22Rv1 (cell line): ENCODE results near the gene ANKRD65.
"Not testable (repeated sequence)": the region's sequence is repeated elsewhere in the genome, so short reads cannot be mapped to it uniquely, and the experiment has no call there.

Experiments
- H3K27ac ChIP-seq: fragments of 450-650 bp; 2 replicates; pipeline ENCODE4 v1.5.1; 2017
- ZFX ChIP-seq: fragments of 450-650 bp; IDR thresholded peaks from 2 replicates; pipeline ENCODE4 v1.6.1; 2017; ENCODE audit warnings: antibody characterized with exemption, borderline replicate concordance
- TF ChIP-seq, protein P1 (sequence below): fragments of 450-650 bp; IDR thresholded peaks from 2 replicates; pipeline ENCODE4 v1.5.1; 2017; ENCODE audit warnings: mild to moderate bottlenecking

The ANKRD65 gene

DNA sequence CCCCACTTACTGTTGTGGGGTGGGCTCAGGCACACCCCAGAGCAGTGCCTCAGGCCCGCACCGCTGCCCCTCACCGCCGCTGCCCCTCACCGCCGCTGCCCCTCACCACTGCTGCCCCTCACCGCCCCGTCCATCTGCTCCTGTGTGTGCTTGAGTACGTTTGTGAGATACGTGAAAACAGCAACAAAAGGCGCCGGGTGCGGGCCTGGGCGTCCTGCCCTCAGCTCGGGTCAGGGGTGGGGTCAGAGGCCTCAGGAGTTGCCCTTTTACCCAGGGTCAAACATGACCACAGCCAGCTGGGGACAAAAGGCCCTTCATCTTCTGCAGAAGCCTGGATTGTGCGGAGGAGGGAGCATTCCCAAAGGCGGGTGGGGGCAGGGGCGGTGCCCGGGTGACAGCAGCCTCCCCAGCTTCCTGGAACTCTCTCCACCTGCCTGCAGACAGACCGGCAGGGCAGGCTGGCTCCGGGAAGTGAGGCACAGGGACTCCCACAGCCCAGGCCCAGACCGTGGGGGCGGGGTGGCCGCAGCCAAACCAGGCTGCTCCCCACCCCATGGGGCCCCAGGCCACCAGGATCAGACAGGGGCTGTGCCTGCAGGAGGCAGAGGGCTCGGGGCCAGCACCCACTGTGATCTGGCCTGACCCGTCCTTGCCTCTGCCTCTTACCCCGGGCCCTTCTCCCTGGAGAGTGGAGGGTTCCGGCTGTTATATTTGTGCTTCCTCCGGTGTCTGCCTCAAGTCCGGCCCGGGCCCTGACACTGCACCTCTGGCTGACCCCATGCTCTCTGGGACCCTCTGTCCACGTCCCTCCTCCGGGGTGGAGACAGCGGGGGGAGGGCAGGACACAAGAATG, 12.1 kb upstream of the ANKRD65 start:
- H3K27ac ChIP-seq = no peak overlapping the region
- no peak for TF ChIP-seq ZFX
- TF ChIP-seq, protein P1, sequence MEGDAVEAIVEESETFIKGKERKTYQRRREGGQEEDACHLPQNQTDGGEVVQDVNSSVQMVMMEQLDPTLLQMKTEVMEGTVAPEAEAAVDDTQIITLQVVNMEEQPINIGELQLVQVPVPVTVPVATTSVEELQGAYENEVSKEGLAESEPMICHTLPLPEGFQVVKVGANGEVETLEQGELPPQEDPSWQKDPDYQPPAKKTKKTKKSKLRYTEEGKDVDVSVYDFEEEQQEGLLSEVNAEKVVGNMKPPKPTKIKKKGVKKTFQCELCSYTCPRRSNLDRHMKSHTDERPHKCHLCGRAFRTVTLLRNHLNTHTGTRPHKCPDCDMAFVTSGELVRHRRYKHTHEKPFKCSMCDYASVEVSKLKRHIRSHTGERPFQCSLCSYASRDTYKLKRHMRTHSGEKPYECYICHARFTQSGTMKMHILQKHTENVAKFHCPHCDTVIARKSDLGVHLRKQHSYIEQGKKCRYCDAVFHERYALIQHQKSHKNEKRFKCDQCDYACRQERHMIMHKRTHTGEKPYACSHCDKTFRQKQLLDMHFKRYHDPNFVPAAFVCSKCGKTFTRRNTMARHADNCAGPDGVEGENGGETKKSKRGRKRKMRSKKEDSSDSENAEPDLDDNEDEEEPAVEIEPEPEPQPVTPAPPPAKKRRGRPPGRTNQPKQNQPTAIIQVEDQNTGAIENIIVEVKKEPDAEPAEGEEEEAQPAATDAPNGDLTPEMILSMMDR = no peak

DNA sequence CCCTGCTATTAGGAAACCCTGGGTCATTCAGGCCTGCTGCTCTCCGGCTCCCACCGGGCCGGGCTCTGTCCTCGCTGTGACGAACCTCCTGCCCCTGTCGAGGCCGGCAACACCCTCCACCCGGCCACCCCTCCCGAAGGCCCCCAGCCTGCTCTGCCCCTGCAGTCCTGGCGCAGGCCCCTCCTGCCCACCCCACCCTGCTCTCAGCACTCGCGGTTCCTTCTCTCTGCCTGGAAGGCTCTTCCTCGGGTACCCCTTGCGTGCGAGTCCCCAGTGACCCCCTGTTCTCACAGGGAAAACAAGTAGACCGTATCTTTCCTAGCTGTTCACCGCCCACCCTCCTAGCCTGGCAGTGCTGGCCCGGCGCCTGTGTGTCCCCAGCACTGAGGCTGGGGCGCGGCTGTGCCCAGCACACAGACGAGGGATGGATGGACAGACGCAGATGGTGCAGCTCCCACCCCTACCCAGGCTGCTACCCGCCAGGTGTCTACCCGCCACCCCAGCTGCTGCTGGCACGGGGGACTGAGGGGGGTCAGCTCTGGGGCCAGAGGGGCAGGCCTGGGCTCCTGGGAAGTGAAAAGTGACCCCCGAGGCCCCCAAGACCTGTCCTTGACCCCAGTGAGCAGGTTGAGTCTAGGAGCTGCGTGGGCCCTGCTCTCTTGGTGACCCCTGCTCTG, 11.3 kb upstream of the ANKRD65 start:
- no peak for TF ChIP-seq ZFX
- TF ChIP-seq, protein P1 = no peak
- H3K27ac ChIP-seq = no peak overlapping the region

DNA sequence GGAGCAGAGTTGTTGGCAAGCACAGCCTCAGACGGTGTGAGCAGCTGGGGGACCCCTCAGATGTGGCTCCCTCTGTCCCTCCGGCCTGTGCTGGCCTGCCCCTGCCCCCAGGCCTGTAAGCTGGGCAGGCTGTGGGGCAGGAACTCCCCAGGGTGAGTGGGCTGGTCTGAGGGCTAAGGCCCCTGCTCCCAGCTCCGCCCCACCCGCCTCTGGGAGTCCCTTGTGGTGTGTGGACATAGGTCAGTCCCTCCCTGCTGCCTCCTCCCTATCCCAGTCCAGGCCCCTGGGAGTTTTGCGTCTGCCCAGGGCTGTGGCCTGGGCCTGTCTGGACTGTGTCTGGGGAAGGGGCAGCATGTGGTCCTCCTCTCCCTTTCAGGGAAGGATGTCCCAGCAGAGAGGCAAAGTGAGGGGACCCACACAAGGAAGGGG, 10.8 kb upstream of the ANKRD65 start:
- no peak for TF ChIP-seq ZFX
- TF ChIP-seq, protein P1 = no peak
- no peak overlapping the region for H3K27ac ChIP-seq

DNA sequence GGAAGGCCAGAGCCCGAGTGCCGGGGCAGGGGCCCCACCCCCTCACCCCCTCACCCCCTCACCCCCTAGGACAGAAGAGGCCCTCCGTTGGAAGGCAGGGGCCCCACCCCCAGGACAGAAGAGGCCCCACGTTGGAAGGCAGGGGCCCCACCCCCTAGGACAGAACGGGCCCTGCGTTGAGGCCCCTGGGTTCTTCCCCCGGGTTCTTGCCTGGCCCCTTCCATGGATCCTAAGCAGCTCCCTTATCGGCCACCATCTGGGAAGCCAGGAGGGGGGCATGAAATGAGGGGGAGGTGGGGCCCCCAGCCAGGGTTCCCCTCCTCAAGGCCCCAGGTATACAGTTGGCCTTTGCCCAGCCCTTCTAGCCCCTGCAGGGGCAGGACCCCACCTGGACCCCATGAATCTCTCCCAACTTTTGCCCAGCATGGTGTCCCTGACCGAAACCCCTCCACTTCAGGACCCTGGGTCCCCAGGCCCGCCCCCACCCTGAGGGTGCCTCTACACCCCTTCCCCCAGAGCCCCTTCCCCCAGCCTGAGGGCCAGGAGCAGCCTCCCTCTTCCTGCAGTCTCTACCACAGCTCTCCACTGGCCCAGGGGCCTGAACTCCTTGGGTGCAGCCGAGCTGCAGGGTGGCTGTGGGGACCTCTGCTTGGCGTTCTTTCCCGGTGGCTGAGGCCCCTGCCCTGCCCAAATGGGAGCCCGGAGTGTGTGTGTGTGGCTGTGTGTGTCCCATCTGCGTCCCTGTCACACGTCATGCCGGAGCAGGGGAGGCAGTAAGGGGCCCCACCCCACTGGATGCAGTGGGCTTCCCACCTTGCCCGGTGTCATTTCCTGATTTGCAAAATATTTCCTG, 10.1 kb upstream of the ANKRD65 start:
- H3K27ac ChIP-seq = no peak overlapping the region
- TF ChIP-seq, protein P1 = no peak

DNA sequence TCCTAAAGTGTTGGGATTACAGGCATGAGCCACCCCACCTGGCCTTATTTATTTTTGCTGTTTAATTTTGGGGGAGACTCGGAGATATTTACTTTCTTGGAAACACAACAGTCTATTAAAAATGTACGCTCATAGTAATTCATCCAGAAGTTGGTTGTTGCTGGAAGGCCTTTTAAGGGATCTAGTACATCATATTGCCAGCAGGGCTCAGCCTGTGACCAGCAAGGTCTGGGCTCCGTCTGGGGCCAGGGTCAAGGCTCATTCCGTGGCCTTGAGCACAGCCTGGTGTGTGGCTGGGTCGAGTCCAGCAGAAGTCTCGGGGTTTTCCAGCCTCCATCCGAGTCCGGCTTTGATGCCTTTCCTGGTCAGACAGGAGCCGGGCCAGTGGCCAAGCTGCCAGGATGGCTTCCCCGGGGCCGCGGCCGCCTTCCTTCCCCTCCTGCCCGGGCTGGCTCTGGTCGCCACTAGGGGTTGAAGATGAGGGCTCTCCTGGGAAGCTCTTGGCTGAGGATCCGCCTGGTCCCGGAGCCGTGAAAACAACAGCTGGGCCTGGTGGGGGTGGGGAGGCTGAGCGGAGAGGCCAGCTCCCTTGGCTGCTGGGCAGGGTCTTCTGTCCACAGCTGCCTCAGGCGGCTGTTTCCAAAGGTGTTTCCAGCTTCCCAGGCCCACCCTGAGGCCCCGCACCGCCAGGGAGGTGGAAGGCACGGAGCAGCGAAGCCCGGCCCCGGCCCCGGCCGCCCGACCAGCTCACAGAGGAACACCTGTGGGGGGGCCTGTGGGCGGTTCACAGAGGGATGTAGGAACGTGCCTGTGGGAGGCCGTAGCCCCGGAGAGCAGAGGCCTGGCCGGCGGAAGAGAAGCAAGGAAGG, 9.3 kb upstream of the ANKRD65 start:
- TF ChIP-seq, protein P1 = no peak
- no peak for TF ChIP-seq ZFX
- no peak overlapping the region for H3K27ac ChIP-seq

DNA sequence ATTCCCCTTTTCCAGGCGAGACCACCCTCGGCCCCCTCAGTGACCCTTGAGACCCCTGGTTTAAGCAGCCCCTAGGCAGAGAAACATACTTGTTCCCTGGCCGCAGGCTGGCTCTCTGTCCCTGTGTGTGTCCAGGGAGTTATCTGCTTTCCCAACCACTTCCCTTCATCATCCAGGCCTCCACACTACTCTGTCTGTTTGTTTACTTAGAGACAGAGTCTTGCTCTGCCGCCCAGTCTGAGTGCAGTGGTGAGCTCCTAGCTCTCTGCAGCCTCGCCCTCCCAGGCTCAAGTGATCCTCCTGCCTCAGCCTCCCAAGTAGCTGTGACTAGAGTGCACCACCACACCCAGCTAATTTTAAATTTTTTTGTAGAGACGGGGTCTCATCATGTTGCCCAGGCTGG, 8.6 kb upstream of the ANKRD65 start:
- TF ChIP-seq, protein P1 = no peak
- TF ChIP-seq ZFX = no peak
- no peak overlapping the region for H3K27ac ChIP-seq

DNA sequence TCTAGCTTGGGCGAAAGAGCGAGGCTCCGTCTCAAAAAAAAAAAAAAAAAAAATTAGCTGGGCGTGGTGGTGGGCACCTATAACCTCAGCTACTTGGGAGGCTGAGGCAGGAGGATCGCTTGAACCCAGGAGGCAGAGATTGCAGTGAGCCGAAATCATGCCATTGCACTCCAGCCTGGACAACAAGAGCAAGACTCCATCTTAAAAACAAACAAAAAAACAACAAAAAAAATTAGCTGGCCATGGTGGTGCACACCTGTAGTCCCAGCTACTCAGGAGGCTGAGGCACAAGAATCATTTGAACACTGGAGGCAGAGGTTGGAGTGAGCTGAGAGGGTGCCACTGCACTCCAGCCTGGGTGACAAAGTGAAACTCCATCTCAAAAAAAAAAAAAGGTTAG, 7.9 kb upstream of the ANKRD65 start:
- H3K27ac ChIP-seq = not testable (repeated sequence)
